Subcutaneous adipose tissue (tissue), 4 donors: ENCODE measurements around the gene CLIC6. TPM values are rescaled to one million over a fixed set of nuclear protein-coding genes. Genes with fewer than 3 reads are reported as not detected.

ENCODE experiments used
- CTCF ChIP-seq: fragments of 450-650 bp; IDR thresholded peaks from one replicate; pipeline ENCODE4 v1.5.1; 2016; ENCODE audit warnings: low read depth, mild to moderate bottlenecking, control low read depth, antibody characterized with exemption, moderate library complexity
- total RNA-seq, 4 donors: library from RNA; depleted of rRNA; stranded (reverse); fragments of >200 nt; gene quantifications; one replicate each; pipeline ENCODE4 v1.1.0, GENCODE V29; 2016

Gene CLIC6
- total RNA-seq, 4 donors from 2014 or later, result 10.4 to 37.7 (median 20.3) TPM

DNA sequence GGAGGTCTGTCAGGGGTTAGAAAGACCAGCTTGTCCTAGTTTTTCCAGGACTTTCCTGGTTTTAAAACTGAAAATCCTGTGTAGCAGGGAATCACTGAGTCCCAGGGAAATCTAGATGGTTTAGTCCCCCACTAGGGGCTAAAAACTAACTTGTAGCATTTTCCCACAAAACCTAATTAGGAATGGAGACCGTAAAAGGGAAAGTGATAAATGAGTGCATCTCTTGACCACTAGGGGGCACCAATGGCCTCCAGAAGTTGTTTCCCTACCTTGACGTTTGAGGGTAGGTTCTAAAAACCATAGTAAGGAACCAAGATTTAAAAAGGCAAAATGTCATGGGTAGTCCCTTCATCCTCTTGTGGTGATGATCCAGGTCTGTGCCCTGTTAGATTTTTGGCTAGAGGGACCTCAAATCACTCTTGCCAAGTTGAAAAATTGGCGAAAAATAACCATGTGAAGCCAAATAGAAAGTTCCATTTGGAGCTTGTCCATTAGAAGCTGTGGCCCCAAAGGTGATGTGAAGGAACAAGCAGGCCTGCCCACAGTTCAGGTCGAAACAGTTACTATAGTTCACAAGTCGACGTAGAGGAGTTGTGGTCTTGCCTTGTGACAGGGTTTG, 24.5 kb downstream of the CLIC6 start:
- no peak for TF ChIP-seq CTCF

DNA sequence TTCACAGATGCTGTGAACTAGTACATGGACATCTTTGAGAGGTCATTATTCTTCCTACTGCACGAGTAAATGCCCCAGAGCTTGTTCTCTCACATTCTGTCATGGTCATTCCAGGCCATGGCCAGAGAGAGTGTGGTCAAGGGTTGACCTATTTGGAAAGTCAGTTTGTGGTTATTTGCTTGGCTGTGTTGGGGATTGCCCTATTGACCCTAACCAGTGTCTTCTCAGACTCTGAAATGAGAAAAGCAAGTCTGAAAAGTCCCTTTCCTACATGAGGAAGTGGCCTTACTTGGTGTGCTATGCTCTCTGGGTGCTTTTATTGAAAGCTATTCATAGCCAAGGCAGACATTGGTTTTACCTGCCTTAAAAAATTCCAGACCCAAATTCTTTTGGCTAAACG, 26.6 kb downstream of the CLIC6 start:
- TF ChIP-seq CTCF, result no peak

GRCh38 chr21:34696121-34696520, 27.3 kb downstream of the CLIC6 start:
- no peak for TF ChIP-seq CTCF

- TF ChIP-seq CTCF, result no peak
Observed at GRCh38 chr21:34697826-34698225, 29.0 kb downstream of the CLIC6 start.

- no peak for TF ChIP-seq CTCF
Observed at GRCh38 chr21:34698270-34699015, 29.6 kb downstream of the CLIC6 start.

GRCh38 chr21:34700605-34701004, 31.8 kb downstream of the CLIC6 start:
- TF ChIP-seq CTCF, result no peak

- no peak for TF ChIP-seq CTCF
Observed at GRCh38 chr21:34701726-34702125, 32.9 kb downstream of the CLIC6 start.
